Stimulated activated CD8-positive, alpha-beta memory T cell treated with anti-CD3 and anti-CD28 coated beads, Interleukin-15, amount 100 ng/mL, for 48 hours (primary cell): ENCODE results near the gene ELOVL6.
"Not testable (repeated sequence)": the region's sequence is repeated elsewhere in the genome, so short reads cannot be mapped to it uniquely, and the experiment has no call there.

Experiments
- DNase-seq, 2 donors: peaks; one replicate each; pipeline ENCODE4 v3.0.0-alpha.2; 2020; ENCODE audit warnings: low read depth in 2 of 2

ELOVL6 gene, protein sequence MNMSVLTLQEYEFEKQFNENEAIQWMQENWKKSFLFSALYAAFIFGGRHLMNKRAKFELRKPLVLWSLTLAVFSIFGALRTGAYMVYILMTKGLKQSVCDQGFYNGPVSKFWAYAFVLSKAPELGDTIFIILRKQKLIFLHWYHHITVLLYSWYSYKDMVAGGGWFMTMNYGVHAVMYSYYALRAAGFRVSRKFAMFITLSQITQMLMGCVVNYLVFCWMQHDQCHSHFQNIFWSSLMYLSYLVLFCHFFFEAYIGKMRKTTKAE

DNA sequence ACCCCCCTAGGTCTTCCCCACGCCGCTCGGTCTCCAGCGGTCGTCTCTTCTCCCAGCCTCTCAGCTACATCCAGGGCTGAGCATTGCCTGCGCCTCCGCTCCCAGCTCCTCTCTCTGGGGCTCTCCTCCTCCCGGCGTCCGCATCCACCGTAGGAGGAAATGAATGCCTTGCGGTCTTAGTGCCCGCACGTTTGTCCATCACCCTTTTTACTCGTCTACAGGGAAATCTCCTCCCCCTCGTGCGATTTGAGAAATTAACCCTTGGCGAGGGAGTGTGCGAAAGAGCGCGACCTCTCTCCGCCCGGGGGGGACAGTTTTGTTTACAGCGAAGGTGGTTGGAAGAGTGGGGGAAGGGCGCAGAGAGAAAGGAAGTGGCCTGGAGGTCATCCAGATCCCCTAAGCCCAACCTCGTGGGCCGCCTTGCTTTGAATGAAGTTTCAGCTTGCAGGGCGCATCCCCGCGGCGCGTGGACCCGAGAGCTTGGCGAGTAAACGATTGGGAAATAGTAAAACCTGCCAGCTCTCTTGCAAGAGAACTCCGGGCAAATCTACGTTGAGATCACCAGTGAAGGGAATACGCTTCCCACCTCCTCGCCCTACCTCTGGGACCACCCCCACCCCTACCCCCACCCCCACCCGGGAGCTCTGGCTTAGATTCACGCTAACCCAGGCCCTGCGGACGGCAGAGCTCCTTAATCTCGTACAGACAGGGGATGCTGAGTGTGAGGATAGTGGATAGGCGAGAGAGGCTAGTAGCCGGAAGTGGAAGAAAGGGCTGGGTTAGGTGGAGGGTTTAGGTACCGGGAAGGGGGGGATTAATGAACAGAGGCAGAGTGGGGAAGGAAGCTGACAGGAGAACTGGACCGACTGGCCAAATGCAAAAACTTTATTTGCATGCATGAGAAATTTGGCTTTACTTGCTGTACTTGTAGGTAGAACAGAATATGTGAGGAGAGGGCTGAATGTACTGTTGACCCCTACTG, at the start of gene ELOVL6:
Gene ELOVL6, minus strand, starts transcription at position 181 of the 982 bp plus-strand sequence. CDS start 280 bp downstream, outside the sequence.
- peak; percentile 9 to 19 for DNase-seq

DNA sequence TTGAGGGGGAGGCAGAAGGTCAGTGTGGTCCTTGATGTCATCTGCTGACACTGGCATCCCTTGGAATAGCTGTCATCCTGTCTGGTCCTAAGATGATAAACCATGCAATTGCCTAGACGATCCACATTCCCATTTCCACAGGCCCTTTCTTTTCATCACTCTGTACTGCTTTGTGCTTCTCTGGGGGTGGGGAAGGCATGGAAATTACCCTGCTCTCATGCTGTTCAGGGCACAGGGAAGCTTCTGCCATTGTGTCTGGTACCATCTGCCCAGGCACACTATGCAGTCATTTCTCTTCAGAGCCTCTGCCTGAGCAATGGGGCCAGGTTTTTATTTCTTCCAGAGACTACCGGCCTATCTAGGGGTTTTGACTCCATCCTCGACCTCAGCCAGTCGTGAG, 49.7 kb upstream of the ELOVL6 start:
- no peak for DNase-seq

DNA sequence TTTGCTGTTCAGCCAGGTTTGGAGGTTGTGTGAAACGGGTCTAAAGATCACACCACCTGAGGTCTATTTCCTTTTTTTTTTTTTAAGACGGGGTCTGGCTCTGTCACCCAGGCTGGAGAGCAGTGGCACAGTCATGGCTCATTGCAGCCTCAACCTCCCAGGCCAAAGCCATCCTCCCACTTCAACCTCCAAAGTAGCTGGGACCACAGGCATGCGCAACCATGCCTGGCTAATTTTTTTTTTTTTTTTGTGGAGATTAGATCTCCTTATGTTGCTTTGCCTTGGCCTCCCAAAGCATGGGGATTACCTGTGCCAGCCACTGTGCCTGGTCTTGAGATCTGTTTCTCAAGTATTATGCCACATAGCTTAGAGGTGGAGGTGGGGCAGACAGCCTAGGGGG, 49.2 kb upstream of the ELOVL6 start:
- DNase-seq = no peak

DNA sequence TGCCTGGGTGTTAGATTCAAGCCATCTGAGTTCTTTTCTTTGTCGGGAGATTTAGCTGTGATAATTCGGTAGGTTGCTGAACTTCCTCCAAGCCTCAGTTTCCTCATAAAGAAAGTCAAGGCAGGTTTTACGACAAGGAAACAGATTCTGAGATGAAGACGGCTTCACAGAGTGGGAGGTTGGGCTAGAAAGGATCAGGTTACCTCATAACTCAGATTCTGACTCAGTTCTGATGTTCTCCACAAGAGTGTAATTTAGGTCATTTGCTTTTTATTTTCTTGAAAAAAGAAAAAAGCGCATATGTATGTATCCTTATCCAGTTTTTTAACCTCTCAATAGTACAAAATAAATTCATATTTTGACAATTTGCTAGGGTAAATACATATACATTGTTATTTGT, 47.2 kb upstream of the ELOVL6 start:
- no peak for DNase-seq

DNA sequence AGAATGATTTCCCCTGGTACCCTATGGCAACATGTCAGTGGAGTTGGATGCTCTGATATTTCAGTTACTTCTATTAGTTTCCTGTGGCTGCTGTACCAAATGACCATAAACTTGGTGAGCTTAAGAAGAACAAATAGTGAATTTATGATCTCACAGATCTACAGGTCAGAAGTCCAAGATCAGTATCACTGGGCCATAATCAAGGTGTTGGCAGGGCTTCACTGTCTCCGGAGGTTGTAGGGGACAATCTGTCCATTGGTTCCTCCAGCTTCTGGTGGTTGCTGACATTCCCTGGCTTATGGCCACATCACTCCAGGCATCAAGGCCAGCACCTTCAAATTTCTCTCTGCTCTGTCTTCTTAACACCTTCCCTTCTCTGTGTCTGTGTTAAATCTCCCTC, 37.9 kb upstream of the ELOVL6 start:
- DNase-seq = no peak

DNA sequence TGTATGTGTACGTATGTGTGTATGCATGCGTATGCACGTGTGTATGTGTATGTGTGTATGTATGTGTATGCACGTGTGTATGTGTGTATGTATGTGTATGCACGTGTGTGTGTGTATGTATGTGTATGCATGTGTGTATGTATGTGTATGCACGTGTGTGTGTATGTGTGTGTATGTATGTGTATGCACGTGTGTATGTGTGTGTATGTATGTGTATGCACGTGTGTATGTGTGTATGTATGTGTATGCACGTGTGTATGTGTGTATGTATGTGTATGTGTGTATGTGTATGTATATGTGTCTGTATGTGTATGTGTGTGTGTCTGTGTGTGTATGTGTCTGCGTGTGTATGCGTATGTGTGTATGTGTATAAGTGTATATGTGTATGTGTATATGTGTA, 35.2 kb upstream of the ELOVL6 start:
- DNase-seq = not testable (repeated sequence)

DNA sequence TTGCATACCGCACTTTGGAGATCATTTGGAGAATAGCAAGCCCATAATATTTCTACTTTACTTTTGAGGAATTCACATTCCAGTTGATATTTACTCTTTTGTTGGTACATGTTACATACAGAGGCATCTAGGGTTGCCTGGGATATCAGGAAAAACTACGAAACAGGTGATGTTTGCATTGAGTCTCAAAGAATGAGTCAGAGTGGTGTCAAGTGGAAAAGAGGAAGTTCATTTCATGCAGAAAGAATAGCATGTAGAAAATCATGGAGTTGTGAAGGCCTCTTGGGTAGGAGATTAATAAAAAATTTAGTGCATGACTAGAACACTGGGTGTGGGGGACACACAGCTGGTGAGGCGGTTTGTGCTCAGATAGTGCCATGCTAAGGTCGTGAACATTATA, 33.5 kb upstream of the ELOVL6 start:
- DNase-seq = no peak

DNA sequence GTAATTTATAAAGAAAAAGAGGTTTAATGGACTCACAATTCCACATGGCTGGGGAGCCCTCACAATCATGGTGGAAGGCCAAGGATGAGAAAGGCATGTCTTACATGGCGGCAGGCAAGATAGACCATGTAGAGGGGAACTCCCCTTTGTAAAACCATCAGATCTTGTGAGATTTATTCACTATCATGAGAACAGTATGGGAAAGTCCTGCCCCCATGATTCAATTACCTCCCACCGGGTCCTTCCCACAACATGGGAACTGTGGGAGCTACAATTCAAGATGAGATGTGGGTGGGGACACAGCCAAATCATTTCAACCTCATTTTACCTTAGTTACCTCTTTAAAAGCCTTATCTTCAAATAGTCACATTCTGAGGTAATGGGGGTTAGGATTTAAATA, 30.9 kb upstream of the ELOVL6 start:
- DNase-seq = no peak

DNA sequence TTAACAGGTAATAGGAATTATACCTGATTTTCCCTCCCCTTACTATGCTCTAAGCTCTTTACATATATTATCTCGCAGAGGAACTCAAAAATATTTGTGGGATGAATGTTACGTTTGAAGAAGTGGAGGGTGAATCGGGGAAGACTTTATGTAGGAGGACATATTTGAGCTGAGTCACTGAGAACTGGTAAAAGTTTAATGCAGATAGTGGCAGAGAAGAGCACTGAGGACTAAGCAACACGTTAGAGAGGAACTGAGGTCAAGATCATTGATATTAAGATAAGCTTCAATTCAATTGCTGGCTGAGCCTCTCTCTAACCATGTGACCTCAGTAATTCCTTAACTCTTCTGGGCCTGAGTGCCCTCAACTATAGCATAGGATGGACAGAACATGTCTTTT, 26.4 kb upstream of the ELOVL6 start:
- DNase-seq = no peak

DNA sequence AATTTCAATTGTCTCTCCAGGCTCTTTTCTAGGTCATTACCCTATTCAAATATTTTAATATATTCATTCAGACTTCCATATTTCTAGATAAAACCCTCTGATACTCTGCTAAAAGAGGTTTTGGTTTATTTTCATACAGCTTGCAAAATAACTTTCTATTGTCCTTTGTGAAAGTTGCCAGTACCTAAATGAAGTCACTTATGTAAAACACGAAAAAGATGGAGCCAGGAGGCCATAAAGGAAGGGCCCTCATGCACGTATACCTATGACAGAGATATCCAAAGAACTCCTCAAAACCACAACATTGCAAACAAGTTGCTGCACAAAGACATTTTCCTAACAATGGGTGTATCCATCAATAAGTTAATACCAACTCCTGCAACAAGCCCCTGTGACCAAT, 25.7 kb upstream of the ELOVL6 start:
- no peak for DNase-seq

DNA sequence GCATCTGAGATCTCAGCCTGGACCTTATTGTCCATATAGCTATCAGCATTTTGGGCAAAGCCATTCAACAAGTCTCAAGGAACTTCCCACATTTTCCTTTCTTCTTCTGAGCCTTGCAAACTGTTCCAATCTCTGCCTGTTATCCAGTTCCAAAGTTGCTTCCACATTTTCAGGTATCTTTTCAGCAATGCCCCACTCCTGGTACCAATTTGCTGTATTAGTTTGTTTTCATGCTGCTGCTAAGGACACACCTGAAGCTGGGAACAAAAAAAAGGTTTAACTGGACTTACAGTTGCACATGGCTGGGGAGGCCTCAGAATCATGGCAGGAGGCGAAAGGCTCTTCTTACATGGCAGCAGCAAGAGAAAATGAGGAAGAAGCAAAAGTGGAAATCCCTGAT, 20.5 kb upstream of the ELOVL6 start:
- DNase-seq = not testable (repeated sequence)

DNA sequence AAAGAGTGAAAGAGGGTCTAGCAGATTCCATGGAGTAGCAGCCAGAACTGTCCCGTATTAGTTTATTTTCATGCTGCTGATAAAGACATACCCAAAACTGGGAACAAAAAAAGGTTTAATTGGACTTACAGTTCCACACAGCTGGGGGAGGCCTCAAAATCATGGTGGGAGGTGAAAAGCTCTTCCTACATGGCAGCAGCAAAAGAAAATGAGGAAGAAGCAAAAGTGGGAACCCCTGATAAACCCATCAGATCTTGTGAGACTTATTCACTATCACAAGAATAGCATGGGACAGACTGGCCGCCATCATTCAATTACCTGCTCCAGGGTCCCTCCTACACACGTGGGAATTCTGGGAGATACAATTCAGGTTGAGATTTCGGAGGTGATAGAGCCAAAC, 18.8 kb upstream of the ELOVL6 start:
- DNase-seq = not testable (repeated sequence)

DNA sequence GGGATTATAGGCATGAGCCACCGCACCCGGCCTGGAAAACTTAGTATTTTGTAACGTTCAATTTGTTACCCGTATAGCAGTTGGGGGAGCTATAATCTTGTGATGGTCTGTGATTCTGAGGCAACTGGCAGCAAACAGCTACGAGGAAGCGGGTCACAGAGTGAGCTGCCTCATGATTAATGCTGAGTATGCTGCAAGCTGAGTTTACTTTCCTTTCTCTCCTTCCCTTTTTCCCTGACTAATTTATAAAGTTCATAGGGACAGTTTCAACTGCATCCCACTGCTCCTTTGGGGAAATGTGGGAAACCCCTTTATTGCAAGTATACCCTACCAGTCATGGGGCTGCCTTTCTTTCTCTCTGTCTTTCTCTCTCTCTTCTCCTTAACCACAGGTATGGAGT, 17.7 kb upstream of the ELOVL6 start:
- no peak for DNase-seq

DNA sequence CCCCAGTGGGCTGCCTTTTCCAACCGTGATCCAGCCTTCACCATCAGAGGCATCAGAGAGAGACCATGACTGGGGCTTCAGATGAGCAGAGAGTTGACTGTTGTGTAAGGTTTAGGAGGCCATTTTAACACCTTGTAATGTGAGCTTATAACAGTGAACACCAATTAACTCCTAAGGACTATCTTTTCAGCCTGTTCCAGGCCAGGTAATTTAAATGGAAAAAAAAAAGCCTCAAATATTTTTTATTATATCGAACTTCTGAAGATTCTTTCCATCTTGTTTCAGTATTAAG, 13.3 kb upstream of the ELOVL6 start:
- DNase-seq = no peak

DNA sequence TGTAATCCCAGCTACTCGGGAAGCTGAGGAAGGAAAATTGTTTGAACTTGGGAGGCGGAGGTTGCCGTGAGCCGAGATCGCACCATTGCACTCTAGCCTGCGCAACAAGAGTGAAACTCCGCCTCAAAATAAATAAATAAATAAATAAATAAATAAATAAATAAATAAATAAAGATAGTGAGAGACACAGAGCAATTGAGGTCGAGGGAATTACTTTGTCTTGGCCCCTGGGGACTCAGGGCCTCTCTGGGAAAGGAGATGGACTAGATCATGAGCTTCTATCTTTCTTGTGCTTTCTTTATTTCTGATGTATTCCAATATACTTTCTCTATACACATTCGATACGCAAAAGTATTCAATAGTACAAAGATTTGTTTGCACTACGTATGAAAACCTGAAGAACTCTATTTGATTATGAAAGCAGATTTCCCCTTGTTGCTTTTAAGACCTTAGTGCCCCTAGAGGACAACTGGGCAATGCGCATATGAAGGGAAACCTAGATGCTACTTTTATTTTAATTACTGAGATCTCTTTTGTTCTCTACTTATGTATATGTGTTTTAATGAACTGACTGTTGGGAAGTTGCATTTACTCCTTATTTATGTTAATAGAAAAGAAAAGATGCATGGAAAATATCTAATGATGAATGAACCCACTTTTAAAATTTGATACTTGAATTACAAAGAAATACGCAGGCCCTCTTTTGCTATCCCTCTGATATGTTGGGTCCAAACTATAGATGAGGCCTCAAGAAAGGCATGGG, 12.8 kb upstream of the ELOVL6 start:
- no peak for DNase-seq

DNA sequence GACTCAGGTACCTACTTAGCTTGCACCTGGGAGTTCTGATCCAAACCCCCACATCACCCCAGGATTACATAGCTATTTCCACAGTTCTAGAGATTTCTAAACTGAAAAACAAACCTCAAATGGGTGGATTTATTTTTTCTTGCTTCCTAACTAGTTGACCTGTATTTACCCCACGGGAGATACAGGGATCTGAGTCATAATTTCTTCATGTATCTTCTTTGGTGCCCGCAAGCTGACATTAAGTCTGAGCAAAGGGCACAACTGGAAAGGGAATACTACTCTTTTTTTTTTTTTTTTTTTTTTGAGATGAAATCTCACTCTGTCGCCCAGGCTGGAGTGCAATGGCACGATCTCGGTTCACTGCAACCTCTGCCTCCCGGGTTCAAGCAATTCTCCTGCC, 10.0 kb upstream of the ELOVL6 start:
- DNase-seq = no peak

DNA sequence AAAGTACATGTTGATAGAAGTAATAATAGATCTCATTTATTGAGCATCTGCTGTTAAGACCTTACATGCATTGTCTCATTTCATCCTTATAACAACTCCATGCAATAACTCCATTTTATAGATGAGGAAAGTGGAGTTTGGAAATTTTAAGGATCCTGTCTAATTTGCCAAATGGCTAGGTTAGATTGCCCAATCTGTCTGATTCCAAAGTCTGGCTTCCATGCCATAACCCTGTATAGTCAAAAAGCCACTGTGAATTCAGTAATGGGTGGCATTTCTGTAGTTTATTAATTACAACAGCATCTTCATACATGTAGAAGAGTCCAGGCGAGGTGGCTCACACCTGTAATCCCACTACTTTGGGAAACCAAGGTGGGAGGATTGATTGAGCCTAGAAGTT, 8.8 kb upstream of the ELOVL6 start:
- no peak for DNase-seq

DNA sequence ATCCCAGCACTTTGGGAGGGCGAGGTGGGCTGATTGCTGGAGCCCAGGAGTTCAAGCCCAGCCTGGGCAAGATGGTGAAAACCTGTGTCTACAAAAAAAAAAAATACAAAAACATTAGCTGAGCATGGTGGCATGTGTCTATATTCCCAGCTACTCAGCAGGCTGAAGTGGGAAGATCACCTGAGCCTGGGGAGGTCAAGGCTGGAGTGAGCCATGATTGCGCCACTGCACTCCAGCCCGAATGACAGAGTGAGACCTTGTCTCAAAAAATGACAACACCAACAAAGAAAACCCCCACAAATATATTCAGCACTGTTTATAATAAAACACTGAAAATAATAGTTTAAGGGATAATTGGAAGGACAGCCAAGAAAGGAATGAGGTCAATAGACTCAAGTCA, 3.6 kb upstream of the ELOVL6 start:
- no peak for DNase-seq

DNA sequence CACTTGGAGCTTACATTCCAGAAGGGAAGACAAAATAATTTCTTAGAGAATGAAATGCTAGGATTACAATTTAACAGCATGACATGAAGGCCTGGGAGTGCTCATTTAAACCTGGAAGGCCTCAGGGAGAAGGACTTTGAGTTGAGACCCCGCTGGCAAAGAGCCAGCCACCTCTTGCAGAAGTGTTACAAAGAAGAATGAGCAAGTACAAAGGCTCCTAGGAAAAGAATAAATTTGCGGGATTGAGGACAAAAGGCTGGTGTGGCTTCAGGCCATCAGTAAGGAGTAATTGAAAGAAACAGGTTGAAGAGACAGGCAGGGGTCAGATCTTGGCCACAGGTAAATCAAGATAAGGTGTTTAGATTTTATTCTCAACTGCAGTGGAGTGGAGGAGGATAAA, 3.1 kb upstream of the ELOVL6 start:
- no peak for DNase-seq

DNA sequence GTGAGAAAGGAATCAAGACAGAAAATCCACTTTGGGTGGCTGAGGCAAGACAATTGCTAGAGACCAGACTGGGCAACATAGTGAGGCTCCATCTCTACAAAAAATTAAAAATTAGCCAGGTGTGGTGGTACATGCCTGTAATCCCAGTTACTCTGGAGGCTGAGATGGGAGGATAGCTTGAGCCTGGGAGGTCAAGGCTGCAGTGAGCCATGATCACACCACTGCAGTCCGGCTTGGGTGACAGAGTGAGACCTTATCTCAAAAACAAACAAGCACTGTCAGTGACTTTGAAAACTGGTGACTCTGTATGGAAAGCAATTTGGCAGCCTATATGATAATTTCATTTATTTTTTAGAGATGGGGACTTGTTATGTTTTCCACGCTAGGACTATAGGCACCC, 2.3 kb upstream of the ELOVL6 start:
- DNase-seq = no peak

DNA sequence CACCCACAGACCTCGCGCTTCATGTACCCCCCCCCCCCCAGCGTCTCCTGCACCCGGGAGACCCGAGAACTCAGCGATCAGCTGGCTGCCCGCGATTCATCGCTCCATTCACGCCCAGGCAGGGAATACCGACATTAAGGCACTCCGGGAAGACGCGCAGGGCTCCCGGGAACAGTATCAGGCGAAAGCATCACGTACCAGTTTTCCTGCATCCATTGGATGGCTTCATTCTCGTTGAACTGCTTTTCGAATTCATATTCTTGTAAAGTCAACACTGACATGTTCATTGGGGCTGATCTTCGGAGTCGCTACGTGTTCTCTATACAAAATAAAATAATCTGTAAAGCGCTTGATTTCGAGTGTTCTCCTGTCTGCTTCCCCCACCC, 373 bp downstream of the ELOVL6 start:
- DNase-seq = no peak

DNA sequence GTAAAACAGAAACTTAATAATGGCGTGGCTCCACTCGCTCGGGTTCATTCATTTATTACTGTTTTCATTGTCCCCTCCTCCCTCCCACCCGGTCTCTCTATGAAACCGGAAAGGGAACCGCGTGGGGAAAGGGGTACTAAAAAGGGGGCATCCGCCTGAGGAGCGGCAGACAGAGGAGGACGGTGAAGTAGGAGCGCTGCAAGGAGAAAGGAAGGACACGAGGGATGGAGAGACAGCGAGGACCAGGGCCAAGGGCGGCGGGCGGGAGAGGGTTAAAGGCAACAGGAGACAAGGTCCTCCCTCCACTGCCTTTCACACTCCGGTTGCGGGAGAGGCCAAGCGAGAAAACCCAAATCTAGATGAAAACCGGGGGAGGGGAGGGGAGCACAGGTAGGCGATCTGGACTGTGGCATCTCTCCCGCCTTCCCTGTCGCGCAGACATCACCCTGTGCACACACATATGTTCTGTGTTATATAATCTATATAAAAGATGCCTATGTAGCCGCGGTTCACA, 829 bp downstream of the ELOVL6 start:
- peak; percentile 37 to 38 for DNase-seq
